PC-9 (cell line): ENCODE results near the gene SAMD8.

ENCODE experiments used
- CTCF ChIP-seq: fragments of 200-600 bp; sonication (generic); conservative IDR thresholded peaks from 2 replicates; pipeline ENCODE4 v1.6.1; 2017; ENCODE audit warnings: mixed run types, antibody characterized with exemption, mild to moderate bottlenecking, moderate library complexity
- EZH2 ChIP-seq: fragments of 200-600 bp; sonication (generic); IDR thresholded peaks from 2 replicates; pipeline ENCODE4 v1.8.0; 2017; ENCODE audit warnings: antibody characterized with exemption, low read depth

- TF ChIP-seq EZH2 (no peak), CTCF (no peak)
Measured at GRCh38 chr10:75074711-75075445, 36.6 kb upstream of the SAMD8 start.
